GM21526 (cell line): Measurements from ENCODE around the gene ACOX3.

Source experiments
- ATAC-seq: cut with Tn5 transposase; IDR thresholded peaks from one replicate; pipeline ENCODE4 v1.9.1; 2021; ENCODE audit warnings: moderate library complexity; ENCODE audit not compliant: unreplicated experiment, low FRiP score

ACOX3 gene

DNA sequence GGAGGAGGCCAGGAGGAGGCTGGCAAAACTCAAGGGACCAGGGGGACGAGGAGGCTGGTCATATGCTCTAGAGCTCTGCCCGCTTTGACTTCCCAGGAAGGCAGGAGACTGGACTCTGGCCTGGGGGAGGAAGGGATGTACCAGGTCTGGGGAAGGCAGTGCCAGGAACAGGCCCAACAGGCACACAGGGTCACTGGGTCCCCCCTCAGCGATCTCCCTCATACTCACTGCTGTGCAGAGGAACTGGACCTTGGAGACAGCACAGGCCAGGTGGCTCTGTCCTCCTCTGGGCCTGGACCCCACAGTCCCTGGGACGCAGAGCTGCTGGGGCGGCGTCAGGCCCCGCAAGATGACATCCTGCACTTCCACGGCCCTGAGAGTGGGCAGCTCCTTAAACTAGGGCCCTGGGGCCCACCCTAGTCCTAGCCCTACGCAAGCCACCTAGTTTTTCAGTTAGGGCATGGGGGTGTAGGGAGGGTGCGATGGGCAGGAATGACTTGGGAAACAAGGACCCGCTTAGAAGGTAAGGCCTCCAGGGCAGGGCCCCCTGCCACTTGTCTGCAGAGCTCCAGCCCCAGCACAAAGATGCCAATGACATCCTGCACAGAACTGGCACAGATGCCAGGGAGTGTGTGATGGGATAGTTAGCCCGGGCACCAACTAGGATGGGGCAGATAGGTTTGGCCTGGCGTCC lies 111.5 kb downstream of the ACOX3 start:
- ATAC-seq = no peak

DNA sequence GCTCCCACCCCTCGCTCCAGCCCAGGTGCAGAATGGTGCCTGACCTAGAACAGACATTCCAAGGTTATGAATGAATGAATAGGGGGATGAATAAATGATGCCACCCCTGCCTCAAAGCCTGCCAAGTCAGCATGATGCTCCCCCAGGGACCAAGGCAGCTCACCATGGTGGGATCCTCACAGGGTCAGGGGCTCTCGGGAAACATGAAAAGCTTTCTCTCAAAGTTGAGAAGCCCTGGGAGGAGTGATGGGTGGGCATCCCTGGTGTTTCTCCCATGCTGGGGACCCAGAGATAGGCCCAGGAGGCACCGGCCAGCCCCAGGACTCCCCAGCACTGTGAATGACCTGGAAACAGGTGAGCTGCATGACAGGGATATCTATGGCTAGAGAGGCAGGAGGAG lies 112.1 kb downstream of the ACOX3 start:
- no peak for ATAC-seq

DNA sequence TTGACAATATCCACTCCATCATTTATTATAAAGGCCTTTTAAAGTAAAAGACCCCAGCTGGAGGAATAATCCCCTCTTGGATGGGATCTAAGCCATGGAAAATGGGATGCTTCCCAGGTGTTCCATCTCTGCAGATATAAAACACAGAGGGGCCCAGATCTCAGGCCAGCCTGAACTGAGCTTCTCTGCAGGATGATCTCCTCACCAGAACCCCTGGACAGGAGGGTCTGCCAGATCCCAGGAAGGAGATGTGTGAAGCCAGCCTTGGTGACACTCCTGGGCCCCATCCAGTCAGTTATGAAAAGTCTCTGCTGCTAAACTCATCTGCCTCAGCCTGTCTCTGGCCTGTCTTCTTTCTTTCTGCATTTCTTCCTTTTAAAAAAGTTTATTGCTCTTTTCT lies 114.3 kb downstream of the ACOX3 start:
- no peak for ATAC-seq

DNA sequence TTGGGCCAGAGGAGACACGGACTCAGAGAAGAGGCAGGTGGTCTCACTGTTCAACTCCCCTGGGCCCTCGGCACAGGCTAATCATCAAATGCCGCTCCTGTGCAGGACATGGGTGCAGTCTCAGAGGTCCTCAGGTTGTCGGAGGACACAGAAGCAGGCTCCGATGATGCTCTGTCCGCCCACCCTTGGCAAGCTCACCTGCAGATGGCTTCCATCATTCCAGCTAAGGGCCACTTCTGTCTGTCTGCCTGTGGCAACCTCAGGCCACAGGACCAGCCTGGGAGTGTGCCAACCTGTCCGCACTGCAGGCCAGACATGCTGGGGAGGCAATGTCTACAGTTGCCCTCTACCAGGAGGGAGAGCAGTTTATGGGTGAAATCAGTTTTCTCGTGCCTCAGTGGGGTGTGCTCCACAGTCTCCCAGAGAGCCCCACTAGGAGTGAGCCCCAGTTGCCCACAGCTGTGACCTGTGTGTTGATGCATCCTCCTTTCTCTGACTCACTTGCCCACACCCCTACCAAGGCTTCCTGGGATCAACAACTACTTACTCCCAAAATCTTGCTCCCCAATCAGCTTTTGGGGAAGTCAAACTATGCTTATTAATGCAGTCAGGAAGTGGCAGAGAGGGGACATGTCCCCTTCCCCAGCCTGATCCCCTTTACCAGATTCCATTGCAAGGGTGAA lies 115.1 kb downstream of the ACOX3 start:
- no peak for ATAC-seq

DNA sequence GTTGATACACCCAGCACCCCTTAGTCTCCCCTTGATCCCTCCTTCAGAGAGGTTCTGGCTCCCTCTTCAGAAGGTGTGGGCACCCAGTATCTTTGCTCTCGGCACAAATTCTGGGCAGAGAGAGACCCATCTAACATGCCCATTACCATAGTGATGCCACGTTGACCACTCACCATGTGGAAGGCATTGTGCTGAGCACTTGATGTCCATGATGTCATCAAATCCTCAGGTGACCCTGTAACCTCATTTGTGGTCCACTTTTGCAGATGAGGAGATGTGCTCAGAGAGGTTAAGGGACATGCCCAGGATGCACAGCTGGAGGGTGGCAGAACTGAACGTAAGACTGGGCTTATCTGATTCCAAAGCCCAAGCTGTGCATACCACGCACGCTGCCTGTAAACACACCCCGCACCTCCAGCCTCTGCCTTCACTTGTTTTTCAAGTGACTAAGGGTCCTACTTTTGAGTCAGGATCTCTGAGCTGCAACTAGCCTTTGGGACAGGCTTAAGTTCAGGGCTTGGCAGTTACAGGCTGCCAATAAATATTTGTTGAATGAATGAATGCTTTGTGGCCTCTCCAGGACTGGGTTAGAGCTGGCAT lies 115.8 kb downstream of the ACOX3 start:
- no peak for ATAC-seq

DNA sequence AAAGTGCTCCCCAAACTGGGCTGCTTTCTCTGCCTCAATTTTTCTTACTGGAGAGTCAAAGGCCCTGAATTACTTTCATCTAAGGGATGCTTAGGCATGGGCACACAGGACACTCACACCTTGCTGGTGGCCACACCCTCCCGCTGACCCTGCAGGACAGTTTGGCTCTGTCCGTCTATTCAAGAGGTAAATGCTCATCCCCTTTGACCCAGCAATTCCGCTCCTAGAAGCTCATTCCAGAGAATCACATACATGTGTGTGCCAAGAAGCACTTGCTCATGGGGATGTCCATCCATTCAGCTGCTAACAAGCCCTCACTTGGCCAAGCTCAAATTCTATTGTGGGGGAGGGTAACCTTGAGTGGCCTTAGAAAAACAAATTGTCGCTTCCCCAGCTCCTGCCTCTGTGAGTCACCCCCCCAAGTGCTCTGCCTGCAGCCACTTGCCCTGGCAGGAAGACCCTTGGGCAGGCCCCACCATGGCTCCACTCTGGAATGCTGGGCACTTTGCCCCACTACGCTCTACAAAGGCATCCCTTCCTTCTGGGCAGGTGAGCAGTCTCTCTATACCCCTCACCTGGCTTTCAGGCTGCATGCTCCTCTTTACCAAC lies 116.5 kb downstream of the ACOX3 start:
- no peak for ATAC-seq

DNA sequence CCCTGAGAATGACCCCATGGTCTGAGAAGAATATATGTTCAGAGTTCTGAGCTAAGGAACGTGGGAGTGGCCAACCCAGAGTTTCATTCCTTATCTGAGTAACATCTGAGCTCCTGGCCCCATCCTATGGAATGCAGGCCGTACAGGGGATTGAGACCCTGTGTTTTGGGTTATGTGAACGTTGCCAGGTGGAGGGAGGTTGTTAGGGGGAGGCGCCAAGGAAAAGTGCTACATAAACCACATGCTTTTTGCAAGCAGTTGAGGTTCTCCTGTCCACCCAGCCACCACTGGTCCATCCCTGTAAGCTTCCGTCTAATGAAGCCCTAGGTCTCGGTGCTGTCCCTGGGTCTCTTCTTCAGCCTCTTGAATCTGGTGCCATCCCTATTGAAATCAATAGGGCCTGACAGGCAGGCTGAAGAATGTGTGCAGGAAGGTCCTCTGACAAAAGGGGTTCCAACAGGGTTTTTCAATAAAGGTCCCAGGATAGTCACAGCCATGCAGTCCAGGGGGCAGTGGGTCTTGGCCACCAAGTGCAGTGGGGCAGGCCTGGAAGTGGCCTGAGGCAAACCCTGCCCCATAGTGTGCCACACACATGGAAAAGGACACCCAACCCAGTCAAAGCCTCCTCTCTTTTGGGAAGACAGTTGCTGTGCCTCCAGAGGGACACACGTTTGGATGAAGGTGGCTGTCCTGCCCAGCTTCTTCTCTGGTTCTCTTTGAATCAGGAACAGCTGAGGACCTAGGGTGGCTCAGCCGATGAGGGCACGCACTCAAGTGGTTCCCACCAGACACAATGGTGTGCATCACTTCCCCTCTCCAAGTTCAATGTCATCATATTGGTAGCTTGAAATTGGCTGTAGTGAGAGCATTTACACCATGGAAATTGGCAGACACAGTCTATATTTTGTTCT lies 117.5 kb downstream of the ACOX3 start:
- no peak for ATAC-seq

DNA sequence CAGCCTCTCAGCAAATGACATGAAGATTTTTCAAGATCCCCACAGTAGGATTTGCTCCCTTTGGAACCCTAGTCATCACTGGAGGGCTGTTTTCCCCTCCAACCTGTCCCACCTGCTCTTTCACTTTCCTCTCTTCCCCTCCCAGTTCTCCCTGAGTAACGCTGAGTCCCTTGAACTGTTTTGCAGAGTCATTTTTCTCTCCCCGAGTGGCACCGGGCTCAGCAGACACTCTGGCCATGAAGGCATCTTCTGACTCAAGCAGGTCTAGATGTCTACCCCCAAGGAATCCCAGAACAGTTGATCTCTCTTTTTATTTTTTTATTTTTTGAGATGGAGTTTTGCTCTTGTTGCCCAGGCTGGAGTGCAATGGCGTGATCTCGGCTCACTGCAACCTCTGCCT lies 118.8 kb downstream of the ACOX3 start:
- no peak for ATAC-seq

DNA sequence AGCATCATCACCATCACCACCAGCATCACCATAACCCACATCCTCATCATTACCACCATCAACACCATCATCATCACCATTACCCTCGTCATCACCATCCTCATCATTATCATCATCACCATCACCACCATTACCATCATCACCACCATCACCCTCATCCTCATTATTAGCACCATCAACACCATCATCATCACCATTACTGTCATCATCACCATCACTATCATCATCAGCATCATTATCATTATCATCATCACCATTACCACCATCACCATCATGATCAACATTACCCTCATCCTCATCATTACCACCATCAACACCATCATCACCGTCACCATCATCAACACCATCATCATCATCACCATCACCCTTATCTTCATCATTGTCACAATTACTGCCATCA lies 119.3 kb downstream of the ACOX3 start:
- no peak for ATAC-seq

DNA sequence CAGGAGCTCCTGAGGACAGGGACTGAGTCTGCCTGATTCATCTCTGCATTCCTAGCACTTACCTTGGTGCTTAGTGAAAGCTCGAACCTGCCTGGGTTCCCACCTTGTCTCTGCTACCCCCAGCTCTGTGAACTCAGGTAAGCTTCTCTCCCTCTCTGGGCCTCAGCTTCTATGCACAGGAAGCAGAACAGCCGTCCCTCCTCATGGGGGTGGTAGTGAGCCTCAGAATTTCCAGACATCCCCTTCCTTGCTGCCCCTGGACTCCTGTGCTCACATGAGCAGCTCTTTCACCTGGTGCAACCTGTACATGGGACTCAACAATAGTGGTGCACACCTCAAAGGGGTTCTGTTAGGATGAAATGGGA lies 120.2 kb downstream of the ACOX3 start:
- ATAC-seq = no peak

DNA sequence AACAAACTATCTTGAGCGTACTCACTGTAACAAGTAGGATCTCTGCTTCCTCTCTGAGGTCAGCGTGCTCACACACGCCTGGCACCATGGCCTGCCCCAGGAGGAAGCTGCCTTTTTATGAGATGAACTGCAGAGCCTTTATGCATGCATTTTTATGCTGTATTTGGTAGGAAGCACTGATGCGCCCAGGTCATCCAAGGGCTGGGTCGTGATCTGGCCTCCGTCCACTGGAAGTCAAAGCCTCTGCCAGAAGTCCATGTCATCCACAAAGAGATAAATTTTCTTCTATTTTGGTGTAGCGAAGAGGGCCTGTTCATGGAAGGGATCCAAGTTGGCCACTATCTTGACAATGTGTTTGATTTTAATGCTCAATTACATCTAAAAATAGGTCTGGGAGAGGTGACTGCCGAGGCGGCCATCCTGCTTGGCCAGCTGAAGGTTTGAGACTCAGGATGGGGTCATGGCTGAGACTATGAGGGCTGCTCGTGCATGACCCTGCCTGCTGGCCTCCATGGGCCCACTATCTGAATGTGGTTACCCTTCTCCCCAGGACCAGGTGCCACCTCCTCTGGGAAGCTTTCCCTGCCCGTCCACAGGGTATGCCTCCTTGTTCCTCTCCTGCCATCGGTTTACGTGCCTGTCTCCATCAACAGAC lies 120.7 kb downstream of the ACOX3 start:
- ATAC-seq = no peak

DNA sequence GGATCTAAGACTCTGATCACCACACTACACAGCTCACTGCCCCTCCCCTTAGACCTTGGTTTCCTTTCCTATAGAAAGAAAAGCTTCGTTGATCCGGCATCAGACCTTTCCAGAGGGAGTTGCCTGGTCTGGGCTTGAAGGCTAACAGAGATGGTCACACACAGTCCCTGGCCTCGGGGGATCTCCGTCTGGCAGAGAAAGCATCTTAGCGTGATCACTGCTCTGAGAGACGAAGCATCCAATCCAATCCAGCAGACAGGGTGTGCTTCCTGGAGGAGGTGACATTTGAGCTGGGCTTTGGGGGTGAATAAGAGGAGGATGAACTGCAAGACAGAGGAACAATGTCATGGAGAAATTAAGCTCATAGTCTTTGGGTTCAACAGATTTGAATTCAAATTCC lies 121.5 kb downstream of the ACOX3 start:
- no peak for ATAC-seq

DNA sequence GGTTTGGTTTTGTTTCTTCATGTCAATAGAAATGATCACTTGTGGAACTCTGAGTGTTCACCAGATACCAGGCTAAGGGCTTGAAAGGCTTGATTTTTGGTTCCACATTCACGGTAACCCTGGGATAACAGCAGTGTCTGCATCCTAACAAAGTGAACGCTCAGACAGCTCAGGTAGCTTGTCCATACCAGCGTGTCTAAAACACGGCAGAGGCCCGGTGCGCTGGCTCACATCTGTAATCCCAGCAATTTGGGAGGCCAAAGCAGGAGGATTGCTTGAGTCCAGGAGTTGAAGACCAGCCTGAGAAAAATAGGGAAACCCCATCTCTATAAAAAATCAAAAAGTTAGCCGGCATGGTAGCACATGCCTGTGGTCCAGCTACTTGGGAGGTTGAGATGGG lies 122.0 kb downstream of the ACOX3 start:
- ATAC-seq = no peak

DNA sequence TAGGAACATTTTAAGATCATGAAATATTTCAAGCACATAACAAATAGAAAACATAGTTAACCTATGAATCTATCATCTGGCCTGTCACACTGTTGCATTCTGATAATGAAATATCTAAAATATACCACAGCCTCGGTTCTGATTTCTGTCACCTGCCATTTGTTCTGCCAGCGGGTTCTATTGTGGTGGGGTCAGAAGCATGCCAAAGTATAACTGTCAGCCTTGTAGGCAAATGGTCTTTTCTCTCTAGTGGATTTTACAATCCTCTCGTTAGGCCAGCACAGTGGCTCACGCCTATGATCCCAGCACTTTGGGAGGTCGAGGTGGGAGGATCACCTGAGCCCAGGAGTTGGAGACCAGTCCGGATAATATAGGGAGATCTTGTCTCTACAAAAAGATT lies 123.0 kb downstream of the ACOX3 start:
- ATAC-seq = no peak

DNA sequence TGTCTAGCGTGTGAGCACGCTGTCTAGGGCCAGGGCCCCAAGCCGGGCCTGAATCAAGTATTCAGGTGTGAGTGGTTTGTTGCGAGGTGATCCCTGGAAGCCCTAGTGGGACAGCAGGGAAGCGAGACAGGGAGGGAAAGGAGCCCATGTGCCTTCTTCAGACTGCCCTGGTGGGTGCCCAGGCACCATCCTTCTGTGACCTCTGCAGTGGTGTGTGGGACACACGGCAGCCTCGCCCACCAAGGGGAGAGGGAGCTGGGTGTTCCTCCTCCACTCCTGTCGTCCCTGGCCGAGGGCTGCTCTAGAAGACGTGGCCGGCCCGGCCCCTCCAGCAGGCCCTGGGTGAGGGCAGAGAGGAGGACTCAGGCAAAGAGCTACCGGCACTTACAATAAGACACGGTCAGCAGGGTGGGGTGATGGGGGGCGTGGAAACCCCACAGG lies 123.6 kb downstream of the ACOX3 start:
- ATAC-seq = no peak
